ENCODE measurements around the gene NR2E3.

NR2E3 gene

GRCh38 chr15:71811036-71811736 is 832 bp downstream of the NR2E3 start:
- Histone ChIP-seq H3K4me1 (ENCODE audit: insufficient read depth, low read length, poor library complexity, severe bottlenecking) (no peaks in the 10 kb centered on the region), H3K4me2 (ENCODE audit: low read depth, low read length, poor library complexity, severe bottlenecking) (no peak overlapping the region), H3K9me2 (replicated peaks; ENCODE audit: low read depth, low read length) (no peaks in the 10 kb centered on the region), H3K79me2 (ENCODE audit: insufficient read depth, low read length) (no peaks in the 10 kb centered on the region), H3K9ac (ENCODE audit: low read depth, low read length, poor library complexity, severe bottlenecking) (no peak overlapping the region), H3F3A (ENCODE audit: low read depth) (no peaks in the 10 kb centered on the region), H3K36me3 (ENCODE audit: insufficient read depth, low read length) (no peaks in the 10 kb centered on the region), H4K20me1 (ENCODE audit: insufficient read depth, low read length, poor library complexity, severe bottlenecking) (no peaks in the 10 kb centered on the region), H3K9me3 (ENCODE audit: insufficient read depth, low read depth, low read length) (no peaks in the 10 kb centered on the region), H3K27me3 (ENCODE audit: insufficient read depth, low read length, poor library complexity, severe bottlenecking) (no peaks in the 10 kb centered on the region), H2AFZ (ENCODE audit: low read length) (no peak overlapping the region), H3K4me3 (ENCODE audit: low read length, poor library complexity, severe bottlenecking) (no peak overlapping the region)
- TF ChIP-seq EZH2phosphoT487 (IDR thresholded peaks at IDR 0.05; ENCODE audit: borderline replicate concordance) (no peak), CTCF (conservative IDR thresholded peaks at IDR 0.05; ENCODE audit: low read length) (no peak)

GRCh38 chr15:71811752-71812735 is 1.7 kb downstream of the NR2E3 start:
- H3K9me2 ChIP-seq (replicated peaks; ENCODE audit: low read depth, low read length): no peaks in the 10 kb centered on the region
- H3K36me3 ChIP-seq (ENCODE audit: insufficient read depth, low read length): no peaks in the 10 kb centered on the region
- H3K9me3 ChIP-seq (ENCODE audit: insufficient read depth, low read depth, low read length): no peaks in the 10 kb centered on the region
- H3K4me2 ChIP-seq (ENCODE audit: low read depth, low read length, poor library complexity, severe bottlenecking): no peak overlapping the region
- no peaks in the 10 kb centered on the region for H3K27me3 ChIP-seq (ENCODE audit: insufficient read depth, low read length, poor library complexity, severe bottlenecking)
- no peaks in the 10 kb centered on the region for H3K4me1 ChIP-seq (ENCODE audit: insufficient read depth, low read length, poor library complexity, severe bottlenecking)
- H3K4me3 ChIP-seq (ENCODE audit: low read length, poor library complexity, severe bottlenecking): no peak overlapping the region
- no peak overlapping the region for H3K9ac ChIP-seq (ENCODE audit: low read depth, low read length, poor library complexity, severe bottlenecking)
- H2AFZ ChIP-seq (ENCODE audit: low read length): no peak overlapping the region
- no peaks in the 10 kb centered on the region for H4K20me1 ChIP-seq (ENCODE audit: insufficient read depth, low read length, poor library complexity, severe bottlenecking)
- H3K79me2 ChIP-seq (ENCODE audit: insufficient read depth, low read length): no peaks in the 10 kb centered on the region
- no peaks in the 10 kb centered on the region for H3F3A ChIP-seq (ENCODE audit: low read depth)
- no peak for TF ChIP-seq CTCF (conservative IDR thresholded peaks at IDR 0.05; ENCODE audit: low read length)

- TF ChIP-seq EZH2phosphoT487 (IDR thresholded peaks at IDR 0.05; ENCODE audit: borderline replicate concordance) (no peak), CTCF (conservative IDR thresholded peaks at IDR 0.05; ENCODE audit: low read length) (no peak)
- no peak overlapping the region for H2AFZ ChIP-seq (ENCODE audit: low read length)
Observed at GRCh38 chr15:71812966-71813722, 2.8 kb downstream of the NR2E3 start.

More at GRCh38 chr15:71812966-71813722, 2.8 kb downstream of the NR2E3 start:
- no peaks in the 10 kb centered on the region for H3F3A ChIP-seq (ENCODE audit: low read depth)
- H3K27me3 ChIP-seq (ENCODE audit: insufficient read depth, low read length, poor library complexity, severe bottlenecking): no peaks in the 10 kb centered on the region
- no peaks in the 10 kb centered on the region for H3K9me3 ChIP-seq (ENCODE audit: insufficient read depth, low read depth, low read length)
- H3K4me3 ChIP-seq (ENCODE audit: low read length, poor library complexity, severe bottlenecking): no peak overlapping the region
- no peaks in the 10 kb centered on the region for H4K20me1 ChIP-seq (ENCODE audit: insufficient read depth, low read length, poor library complexity, severe bottlenecking)
- H3K4me1 ChIP-seq (ENCODE audit: insufficient read depth, low read length, poor library complexity, severe bottlenecking): no peaks in the 10 kb centered on the region
- H3K36me3 ChIP-seq (ENCODE audit: insufficient read depth, low read length): no peaks in the 10 kb centered on the region
- no peak overlapping the region for H3K4me2 ChIP-seq (ENCODE audit: low read depth, low read length, poor library complexity, severe bottlenecking)
- H3K9ac ChIP-seq (ENCODE audit: low read depth, low read length, poor library complexity, severe bottlenecking): no peak overlapping the region
- no peaks in the 10 kb centered on the region for H3K79me2 ChIP-seq (ENCODE audit: insufficient read depth, low read length)
- H3K9me2 ChIP-seq (replicated peaks; ENCODE audit: low read depth, low read length): no peaks in the 10 kb centered on the region
